ENCODE results near the gene ARF5.

The ARF5 gene

DNA sequence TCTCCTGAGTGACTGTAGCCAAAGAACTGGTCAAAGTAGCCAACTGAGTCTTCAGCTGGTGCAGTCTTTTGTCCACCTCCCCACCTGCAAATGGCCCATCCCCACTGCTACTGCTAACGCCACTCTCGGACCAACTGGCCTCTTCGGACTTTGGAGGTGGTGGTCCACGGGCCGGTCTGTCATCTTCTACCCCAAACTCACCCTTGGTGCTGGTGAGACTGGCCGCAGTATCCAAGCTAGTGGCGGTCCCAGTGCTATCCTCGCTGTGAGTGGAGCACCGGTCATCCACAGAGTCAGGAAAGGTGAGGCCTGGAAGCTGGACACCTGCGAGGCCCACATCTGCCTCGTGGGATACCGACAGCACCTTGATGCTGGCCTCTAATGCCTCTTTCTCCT, 3.6 kb upstream of the ARF5 start:
- TF ChIP-seq EZH2phosphoT487 (conservative IDR thresholded peaks at IDR 0.05; ENCODE audit: low read length): no peak
- TF ChIP-seq CTCF (IDR thresholded peaks at IDR 0.05; ENCODE audit: insufficient read depth, low read length, poor library complexity, severe bottlenecking): no peak
- H3F3A ChIP-seq (ENCODE audit: insufficient read depth): 0 out of 2 replicates have a peak, but pooled peaks cover 3% of the 10 kb centered on the region
- H3K27me3 ChIP-seq (ENCODE audit: low read length): no peaks in the 10 kb centered on the region
- H3K9ac ChIP-seq (ENCODE audit: low read length): peak overlapping the region; percentile 81
- peak overlapping the region; percentile 75 for H3K4me2 ChIP-seq (ENCODE audit: low read depth, low read length, poor library complexity, severe bottlenecking)
- H3K9me2 ChIP-seq (replicated peaks; ENCODE audit: insufficient read depth, low read length): no peaks in the 10 kb centered on the region
- H3K36me3 ChIP-seq (ENCODE audit: low read length): no peaks in the 10 kb centered on the region
- H3K4me3 ChIP-seq (ENCODE audit: insufficient read depth, low read length, poor library complexity, severe bottlenecking): peak overlapping the region; percentile 78
- no peak overlapping the region for H3K27ac ChIP-seq (ENCODE audit: low read depth, low read length)
- H2AFZ ChIP-seq (ENCODE audit: low read depth, low read length, severe bottlenecking): peak overlapping the region; percentile 88
- no peaks in the 10 kb centered on the region for H4K20me1 ChIP-seq (ENCODE audit: low read depth, low read length)
- no peaks in the 10 kb centered on the region for H3K9me3 ChIP-seq (ENCODE audit: insufficient read depth, low read length)
- peaks cover 26% of the 10 kb centered on the region for H3K79me2 ChIP-seq (ENCODE audit: insufficient read depth, low read length)

GRCh38 chr7:127585044-127585953, 2.9 kb upstream of the ARF5 start, which contains the start of gene GCC1:
TSS of gene GCC1 (minus strand) at chr7:127585596. CDS start at chr7:127585182, 414 bp downstream.
- Histone ChIP-seq H3K9me3 (ENCODE audit: insufficient read depth, low read length) (no peaks in the 10 kb centered on the region), H3K4me2 (ENCODE audit: low read depth, low read length, poor library complexity, severe bottlenecking) (peak within 1 kb of the TSS; percentile 75), H4K20me1 (ENCODE audit: low read depth, low read length) (no peaks in the 10 kb centered on the region), H3K36me3 (ENCODE audit: low read length) (no peaks in the 10 kb centered on the region), H3K27me3 (ENCODE audit: low read length) (no peaks in the 10 kb centered on the region), H3F3A (ENCODE audit: insufficient read depth) (0 out of 2 replicates have a peak, but pooled peaks cover 3% of the 10 kb centered on the region), H3K79me2 (ENCODE audit: insufficient read depth, low read length) (peaks cover 26% of the 10 kb centered on the region), H3K4me3 (ENCODE audit: insufficient read depth, low read length, poor library complexity, severe bottlenecking) (peak within 1 kb of the TSS; percentile 78), H2AFZ (ENCODE audit: low read depth, low read length, severe bottlenecking) (peak within 1 kb of the TSS; percentile 88), H3K9ac (ENCODE audit: low read length) (peak within 1 kb of the TSS; percentile 81), H3K9me2 (replicated peaks; ENCODE audit: insufficient read depth, low read length) (no peaks in the 10 kb centered on the region), H3K27ac (ENCODE audit: low read depth, low read length) (no peak within 1 kb of the TSS)
- TF ChIP-seq EZH2phosphoT487 (conservative IDR thresholded peaks at IDR 0.05; ENCODE audit: low read length) (no peak), CTCF (IDR thresholded peaks at IDR 0.05; ENCODE audit: insufficient read depth, low read length, poor library complexity, severe bottlenecking) (no peak)

- no peak overlapping the region for H3K9ac ChIP-seq (ENCODE audit: low read length)
- peaks cover 26% of the 10 kb centered on the region for H3K79me2 ChIP-seq (ENCODE audit: insufficient read depth, low read length)
- H3K9me2 ChIP-seq (replicated peaks; ENCODE audit: insufficient read depth, low read length): no peaks in the 10 kb centered on the region
- H3K4me3 ChIP-seq (ENCODE audit: insufficient read depth, low read length, poor library complexity, severe bottlenecking): no peak overlapping the region
- H3K27ac ChIP-seq (ENCODE audit: low read depth, low read length): no peak overlapping the region
- no peaks in the 10 kb centered on the region for H3K36me3 ChIP-seq (ENCODE audit: low read length)
- no peaks in the 10 kb centered on the region for H3K27me3 ChIP-seq (ENCODE audit: low read length)
- H3F3A ChIP-seq (ENCODE audit: insufficient read depth): 0 out of 2 replicates have a peak, but pooled peaks cover 3% of the 10 kb centered on the region
- H4K20me1 ChIP-seq (ENCODE audit: low read depth, low read length): no peaks in the 10 kb centered on the region
- TF ChIP-seq EZH2phosphoT487 (conservative IDR thresholded peaks at IDR 0.05; ENCODE audit: low read length) (no peak), CTCF (IDR thresholded peaks at IDR 0.05; ENCODE audit: insufficient read depth, low read length, poor library complexity, severe bottlenecking) (no peak)
- peak overlapping the region; percentile 88 for H2AFZ ChIP-seq (ENCODE audit: low read depth, low read length, severe bottlenecking)
- H3K4me2 ChIP-seq (ENCODE audit: low read depth, low read length, poor library complexity, severe bottlenecking): no peak overlapping the region
- H3K9me3 ChIP-seq (ENCODE audit: insufficient read depth, low read length): no peaks in the 10 kb centered on the region
These were observed 1.9 kb upstream of the ARF5 start for GRCh38 chr7:127586346-127586745.

Data from SU-DHL-6 (cell line).